Activated CD4-positive, alpha-beta T cell treated with anti-CD3 and anti-CD28 coated beads for 36 hours (primary cell): ENCODE measurements around the gene UBP1. TPM values are rescaled to one million over a fixed set of nuclear protein-coding genes. Genes with fewer than 3 reads are reported as not detected.
"Not testable (repeated sequence)": the region's sequence is repeated elsewhere in the genome, so short reads cannot be mapped to it uniquely, and the experiment has no call there.

Experiments
- ATAC-seq: fragments of 200-7000 bp; cut with Tn5 transposase; one replicate; pipeline ENCODE4 v1.10.0; 2021; ENCODE audit warnings: mild to moderate bottlenecking, moderate library complexity
- CTCF ChIA-PET: fragments of 350-600 bp; sonication (Branson Sonifier 250); formaldehyde crosslinking; loops from one replicate; lab custom pipeline; 2021; ENCODE audit warnings: antibody characterized with exemption; lab: Charles Lee
- POLR2A ChIA-PET: fragments of 350-600 bp; sonication (Branson Sonifier 250); formaldehyde crosslinking; loops from one replicate; lab custom pipeline; 2021; ENCODE audit warnings: antibody characterized with exemption, inconsistent platforms; lab: Charles Lee
- DNase-seq: peaks from one replicate; pipeline ENCODE4 v3.0.0-alpha.2; 2020
- H3K27ac Mint-ChIP-seq: one replicate; pipeline ENCODE4 v1.8.0; 2021; ENCODE audit warnings: mixed read lengths
- H3K27me3 Mint-ChIP-seq: one replicate; pipeline ENCODE4 v1.8.0; 2021; ENCODE audit warnings: mixed read lengths
- H3K36me3 Mint-ChIP-seq: one replicate; pipeline ENCODE4 v1.8.0; 2021; ENCODE audit warnings: low read depth, mixed read lengths
- H3K4me1 Mint-ChIP-seq: one replicate; pipeline ENCODE4 v1.8.0; 2021; ENCODE audit warnings: mixed read lengths
- H3K4me3 Mint-ChIP-seq: one replicate; pipeline ENCODE4 v1.8.0; 2021; ENCODE audit warnings: mild to moderate bottlenecking, moderate library complexity, mixed read lengths
- H3K9me3 Mint-ChIP-seq: one replicate; pipeline ENCODE4 v1.8.0; 2021; ENCODE audit warnings: low read depth, mixed read lengths
- intact Hi-C, 2 experiments: fragments of 100-400 bp; cut with DNase I in 1 of 2; cut with micrococcal nuclease in 1 of 2; formaldehyde crosslinking; loops; one replicate each; pipeline versions ENCODE4 v1.14.2 to v1.15.1; 2022 to 2024; cut with DNase I, micrococcal nuclease
- total RNA-seq, 2 experiments: library from RNA; stranded (reverse); gene quantifications; one replicate each; pipeline ENCODE4 v1.2.3, GENCODE V29; 2021

UBP1 gene
- total RNA-seq, 2 experiments from 2014 or later: 54.8 to 66.0 TPM

- DNase-seq (no peak), ATAC-seq (no peak)
- Mint-ChIP-seq H3K27ac (no peak overlapping the region), H3K4me3 (no peak overlapping the region), H3K27me3 (no peaks in the 10 kb centered on the region), H3K36me3 (peaks cover 60% of the 10 kb centered on the region), H3K4me1 (peaks cover 27% of the 10 kb centered on the region), H3K9me3 (no peaks in the 10 kb centered on the region)
- ChIA-PET POLR2A (no interaction called here), CTCF (no interaction called here)
- intact Hi-C loops: no loop called here
These were observed 19.2 kb downstream of the UBP1 start for GRCh38 chr3:33420966-33421365.

GRCh38 chr3:33419948-33420347 is 20.3 kb downstream of the UBP1 start:
- H3K4me1 Mint-ChIP-seq: peaks cover 28% of the 10 kb centered on the region
- H3K27me3 Mint-ChIP-seq: no peaks in the 10 kb centered on the region
- ChIA-PET CTCF (interaction anchor here (0.7 to 1.6 kb wide), 3 partner anchors 9 to 289 kb away, joined by 3 to 5 read pairs (median 3); no protein-coding TSS in a partner anchor), POLR2A (no interaction called here)
- H3K36me3 Mint-ChIP-seq: peaks cover 62% of the 10 kb centered on the region
- no peaks in the 10 kb centered on the region for H3K9me3 Mint-ChIP-seq
- DNase-seq (no peak), ATAC-seq (no peak)
- peak overlapping the region; percentile 73 for H3K27ac Mint-ChIP-seq
- intact Hi-C loops: no loop called here
- no peak overlapping the region for H3K4me3 Mint-ChIP-seq

GRCh38 chr3:33417066-33417673 is 23.0 kb downstream of the UBP1 start:
- POLR2A ChIA-PET: no interaction called here
- peaks cover 60% of the 10 kb centered on the region for H3K36me3 Mint-ChIP-seq

GRCh38 chr3:33410816-33411215 is 29.4 kb downstream of the UBP1 start:
- H3K4me3 Mint-ChIP-seq: not testable (repeated sequence)
- peaks cover 52% of the 10 kb centered on the region for H3K36me3 Mint-ChIP-seq

More at GRCh38 chr3:33417066-33417673, 23.0 kb downstream of the UBP1 start:
- peak; percentile 85 for ATAC-seq
- CTCF ChIA-PET: interaction anchor here (1.0 kb wide), 1 partner anchor 13 kb away, joined by 4 read pairs; no protein-coding TSS in a partner anchor
- intact Hi-C loops: loop anchor here in 1 of 2 experiments (1.0 to 2.0 kb wide), 2 partner anchors 15 to 22 kb away; no protein-coding TSS in a partner anchor
- Mint-ChIP-seq H3K27me3 (no peaks in the 10 kb centered on the region), H3K4me1 (peaks cover 28% of the 10 kb centered on the region), H3K9me3 (no peaks in the 10 kb centered on the region), H3K27ac (peak overlapping the region; percentile 68), H3K4me3 (no peak overlapping the region)
- DNase-seq: peak; percentile 67

GRCh38 chr3:33403756-33404155 is 36.4 kb downstream of the UBP1 start:
- Mint-ChIP-seq H3K27me3 (no peaks in the 10 kb centered on the region), H3K9me3 (no peaks in the 10 kb centered on the region), H3K36me3 (peaks cover 59% of the 10 kb centered on the region), H3K27ac (no peak overlapping the region), H3K4me3 (no peak overlapping the region), H3K4me1 (no peaks in the 10 kb centered on the region)
- ATAC-seq: no peak
- intact Hi-C loops: no loop called here
- ChIA-PET CTCF (interaction anchor here (0.9 to 2.3 kb wide), 2 partner anchors 14 to 31 kb away, joined by 4 to 9 read pairs; no protein-coding TSS in a partner anchor), POLR2A (no interaction called here)
- no peak for DNase-seq

More at GRCh38 chr3:33410816-33411215, 29.4 kb downstream of the UBP1 start:
- CTCF ChIA-PET: interaction anchor here (0.7 to 1.7 kb wide), 3 partner anchors 9 to 900 kb away, joined by 3 to 6 read pairs (median 3); no protein-coding TSS in a partner anchor
- H3K27ac Mint-ChIP-seq, DNase-seq, H3K9me3 Mint-ChIP-seq, intact Hi-C loops, H3K27me3 Mint-ChIP-seq, POLR2A ChIA-PET, ATAC-seq, H3K4me1 Mint-ChIP-seq: not testable (repeated sequence)

GRCh38 chr3:33402936-33403335 is 37.3 kb downstream of the UBP1 start:
- H3K9me3 Mint-ChIP-seq: no peaks in the 10 kb centered on the region
- POLR2A ChIA-PET: no interaction called here
- no peak for DNase-seq
- ATAC-seq: no peak
- H3K4me1 Mint-ChIP-seq: no peaks in the 10 kb centered on the region
- peaks cover 58% of the 10 kb centered on the region for H3K36me3 Mint-ChIP-seq
- no peaks in the 10 kb centered on the region for H3K27me3 Mint-ChIP-seq
- H3K27ac Mint-ChIP-seq: no peak overlapping the region
- CTCF ChIA-PET: interaction anchor here (2.3 kb wide), 1 partner anchor 30 kb away, joined by 9 read pairs; no protein-coding TSS in a partner anchor
- intact Hi-C loops: no loop called here
- H3K4me3 Mint-ChIP-seq: no peak overlapping the region

GRCh38 chr3:33401781-33402180 is 38.4 kb downstream of the UBP1 start:
- Mint-ChIP-seq H3K4me3 (no peak overlapping the region), H3K27ac (no peak overlapping the region), H3K27me3 (no peaks in the 10 kb centered on the region), H3K4me1 (no peaks in the 10 kb centered on the region), H3K9me3 (no peaks in the 10 kb centered on the region), H3K36me3 (peaks cover 60% of the 10 kb centered on the region)
- POLR2A ChIA-PET: no interaction called here
- intact Hi-C loops: no loop called here
- DNase-seq: no peak
- CTCF ChIA-PET: interaction anchor here (1.2 to 1.7 kb wide), 3 partner anchors 9 to 29 kb away, joined by 5 to 6 read pairs (median 6); no protein-coding TSS in a partner anchor
- ATAC-seq: no peak

- DNase-seq (no peak), ATAC-seq (no peak)
- H3K9me3 Mint-ChIP-seq: no peaks in the 10 kb centered on the region
- H3K4me3 Mint-ChIP-seq: no peak overlapping the region
- no peak overlapping the region for H3K27ac Mint-ChIP-seq
- peaks cover 56% of the 10 kb centered on the region for H3K36me3 Mint-ChIP-seq
- H3K4me1 Mint-ChIP-seq: no peaks in the 10 kb centered on the region
- POLR2A ChIA-PET: no interaction called here
- CTCF ChIA-PET: interaction anchor here (1.4 kb wide), 1 partner anchor 12 kb away, joined by 5 read pairs; no protein-coding TSS in a partner anchor
- H3K27me3 Mint-ChIP-seq: no peaks in the 10 kb centered on the region
- intact Hi-C loops: no loop called here
These were observed 41.8 kb downstream of the UBP1 start for GRCh38 chr3:33398410-33398809.

- H3K4me3 Mint-ChIP-seq: no peak overlapping the region
- DNase-seq (no peak), ATAC-seq (no peak)
- CTCF ChIA-PET: interaction anchor here (0.6 to 1.0 kb wide), 2 partner anchors 24 to 48 kb away, joined by 4 to 5 read pairs; no protein-coding TSS in a partner anchor
- H3K9me3 Mint-ChIP-seq: no peaks in the 10 kb centered on the region
- peaks cover 17% of the 10 kb centered on the region for H3K4me1 Mint-ChIP-seq
- H3K27me3 Mint-ChIP-seq: no peaks in the 10 kb centered on the region
- intact Hi-C loops: no loop called here
- peaks cover 59% of the 10 kb centered on the region for H3K36me3 Mint-ChIP-seq
- H3K27ac Mint-ChIP-seq: no peak overlapping the region
- POLR2A ChIA-PET: no interaction called here
These were observed 44.3 kb downstream of the UBP1 start for GRCh38 chr3:33395900-33396299.

GRCh38 chr3:33394403-33395054 is 45.7 kb downstream of the UBP1 start:
- ATAC-seq (no peak), DNase-seq (no peak)
- H3K36me3 Mint-ChIP-seq: peaks cover 64% of the 10 kb centered on the region
- no peaks in the 10 kb centered on the region for H3K27me3 Mint-ChIP-seq
- POLR2A ChIA-PET: interaction anchor here (0.7 kb wide), 1 partner anchor 285 kb away, joined by 5 read pairs; no protein-coding TSS in a partner anchor
- CTCF ChIA-PET: interaction anchor here (0.6 to 1.5 kb wide), 6 partner anchors 9 to 292 kb away, joined by 3 to 4 read pairs (median 3); partner anchors contain the start of gene UBP1
- peaks cover 17% of the 10 kb centered on the region for H3K4me1 Mint-ChIP-seq
- H3K9me3 Mint-ChIP-seq: no peaks in the 10 kb centered on the region
- intact Hi-C loops: loop anchor here in 1 of 2 experiments (5.0 kb wide), 1 partner anchor 33 kb away; no protein-coding TSS in a partner anchor
- no peak overlapping the region for H3K27ac Mint-ChIP-seq
- H3K4me3 Mint-ChIP-seq: no peak overlapping the region

- peaks cover 55% of the 10 kb centered on the region for H3K36me3 Mint-ChIP-seq
- intact Hi-C loops: loop anchor here in 1 of 2 experiments (5.0 kb wide), 1 partner anchor 35 kb away; no protein-coding TSS in a partner anchor
- no peak for ATAC-seq
- CTCF ChIA-PET: no interaction called here
- no peak overlapping the region for H3K27ac Mint-ChIP-seq
- H3K27me3 Mint-ChIP-seq: no peaks in the 10 kb centered on the region
- no peak overlapping the region for H3K4me3 Mint-ChIP-seq
- H3K4me1 Mint-ChIP-seq: peaks cover 17% of the 10 kb centered on the region
- DNase-seq: no peak
- POLR2A ChIA-PET: no interaction called here
- H3K9me3 Mint-ChIP-seq: no peaks in the 10 kb centered on the region
These were observed 47.5 kb downstream of the UBP1 start for GRCh38 chr3:33392703-33393125.
